NCI-H2227 treated with DMSO at 0.1 percent for 48 hours (cell line): Measurements from ENCODE around the gene CTIF.
"Not testable (repeated sequence)": the region's sequence is repeated elsewhere in the genome, so short reads cannot be mapped to it uniquely, and the experiment has no call there.

Experiments
- DNase-seq: peaks from one replicate; lab custom pipeline; 2025; lab: John Stamatoyannopoulos, UW

CTIF gene

DNA sequence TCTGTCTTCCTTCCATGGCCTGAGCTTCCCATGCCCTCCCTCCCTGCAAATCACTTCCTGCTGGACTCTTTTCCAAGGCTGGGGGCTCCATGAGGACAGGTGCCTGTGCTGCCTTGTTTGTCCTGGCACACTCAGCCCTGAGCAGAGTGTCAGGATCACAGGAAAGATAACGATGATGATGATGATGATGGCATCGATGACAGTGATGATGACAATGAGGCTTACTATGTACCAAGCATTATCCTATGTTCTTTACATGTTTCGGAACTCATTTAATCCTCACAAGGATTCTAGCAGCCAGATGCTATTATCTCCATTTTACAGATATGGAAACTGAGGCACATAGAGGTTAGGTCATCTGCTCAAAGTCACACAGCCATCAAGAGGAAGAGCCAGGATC lies 170.0 kb downstream of the CTIF start:
- no peak for DNase-seq

DNA sequence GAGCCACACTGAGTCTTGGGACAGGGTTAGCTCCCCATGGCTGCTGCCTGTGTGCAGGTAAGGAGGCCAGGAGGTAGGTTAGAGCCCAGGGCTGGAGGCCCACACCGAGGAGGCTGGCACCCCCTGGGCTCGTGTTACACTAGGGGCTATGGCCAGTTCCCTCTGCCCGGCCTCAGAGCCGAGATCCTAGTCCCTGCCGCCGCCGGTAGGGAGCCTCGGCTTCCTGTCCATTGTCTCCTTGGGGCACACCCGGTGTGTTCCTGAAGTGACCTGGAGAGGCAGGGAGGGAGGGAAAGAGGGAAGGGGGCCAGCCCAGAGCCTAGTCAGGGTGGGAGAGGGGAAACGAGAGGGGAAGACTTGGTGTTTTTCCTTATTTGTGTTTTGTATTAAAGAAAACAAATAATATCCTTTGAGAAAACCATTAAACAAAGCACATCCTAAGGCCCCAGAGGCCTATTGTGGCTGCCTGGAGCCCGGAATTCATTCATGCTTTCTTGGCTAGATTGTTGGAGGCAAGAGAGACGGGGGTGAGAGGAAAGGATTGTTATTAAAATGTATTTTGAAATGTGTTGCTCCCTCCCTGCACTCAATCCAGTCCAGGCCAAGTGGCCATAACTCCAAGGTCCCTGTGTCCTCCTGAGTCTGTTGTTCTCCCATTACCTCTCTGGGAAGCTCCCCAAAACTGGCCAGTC lies 170.7 kb downstream of the CTIF start:
- no peak for DNase-seq

DNA sequence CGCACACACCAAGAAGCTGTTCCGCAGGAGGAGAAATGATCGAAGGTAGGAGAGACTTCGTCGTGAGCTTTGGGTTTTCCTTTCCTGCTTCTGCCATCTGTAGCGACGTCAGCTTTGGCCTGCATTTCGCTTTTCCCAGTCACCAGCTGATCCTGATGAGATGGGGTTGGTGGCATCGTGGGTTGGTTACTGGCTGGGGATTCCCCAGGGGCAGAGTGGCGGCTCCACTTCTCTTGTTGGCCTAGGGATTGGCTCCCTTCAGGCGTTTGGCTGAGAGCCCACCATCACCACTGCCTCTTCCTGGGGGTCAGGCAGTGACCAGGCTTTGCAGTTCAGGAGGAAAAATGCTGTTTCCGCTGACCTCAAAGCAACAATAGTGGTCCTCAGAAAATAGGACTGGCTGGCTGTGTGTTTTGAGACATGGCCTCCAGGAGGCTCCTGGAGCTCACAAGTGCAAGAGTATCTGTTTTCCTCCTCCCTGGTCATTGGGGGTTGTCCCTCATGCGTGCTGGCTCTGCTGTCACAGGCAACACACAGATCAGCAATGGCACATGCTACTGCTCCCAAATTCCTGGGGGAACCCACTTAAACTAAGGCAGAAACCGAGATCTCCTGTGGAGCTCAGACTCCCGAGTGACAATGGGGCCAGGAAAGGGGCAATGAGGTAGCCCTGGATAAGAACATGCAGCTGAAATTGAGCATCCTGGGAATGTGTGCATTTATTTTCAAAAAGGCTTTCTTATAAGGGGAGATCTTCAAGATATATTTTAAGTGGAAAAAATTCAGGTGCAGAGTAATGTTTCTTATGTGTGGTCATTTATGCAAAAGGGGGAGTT lies 173.0 kb downstream of the CTIF start:
- peak; percentile 33 for DNase-seq

DNA sequence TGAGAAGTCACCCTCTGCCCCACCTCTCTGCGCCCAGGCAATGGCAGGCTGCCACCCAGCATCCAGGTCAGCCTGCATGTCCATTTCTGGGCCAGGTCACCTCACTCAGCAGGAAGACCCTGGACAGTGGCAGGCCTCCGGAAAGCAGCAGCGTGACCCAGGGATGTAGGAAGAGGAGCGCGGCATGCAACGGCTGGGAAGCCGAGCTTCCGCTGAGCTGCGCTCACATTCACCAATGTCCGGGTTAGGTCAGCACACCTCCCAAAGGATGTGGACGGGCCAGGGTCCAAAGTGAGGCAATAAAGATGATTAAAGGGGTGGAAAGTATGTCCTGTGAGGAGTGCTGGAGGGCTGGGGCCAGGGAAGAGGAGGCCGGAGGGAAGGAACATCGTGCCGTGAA lies 174.5 kb downstream of the CTIF start:
- no peak for DNase-seq

DNA sequence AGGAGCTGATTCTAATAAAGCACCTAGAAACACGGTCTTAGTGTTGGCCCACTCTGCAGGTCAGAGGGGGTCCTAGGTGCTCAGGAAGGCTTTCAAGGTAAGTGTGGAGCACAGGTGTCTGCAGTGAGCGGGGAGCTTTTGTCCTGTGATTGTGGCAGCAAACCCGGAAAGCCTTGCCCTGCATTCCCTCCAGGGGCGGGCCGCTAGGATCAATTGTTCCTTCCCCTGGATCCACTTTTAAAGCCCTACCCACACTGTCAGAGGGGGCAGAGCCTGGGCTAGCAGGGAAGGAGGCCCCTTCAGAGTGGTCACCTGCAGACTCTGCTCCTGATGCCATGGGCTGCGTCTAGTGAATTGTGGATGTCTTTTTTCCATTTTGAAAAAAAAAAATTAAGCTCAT lies 176.0 kb downstream of the CTIF start:
- DNase-seq, result no peak

DNA sequence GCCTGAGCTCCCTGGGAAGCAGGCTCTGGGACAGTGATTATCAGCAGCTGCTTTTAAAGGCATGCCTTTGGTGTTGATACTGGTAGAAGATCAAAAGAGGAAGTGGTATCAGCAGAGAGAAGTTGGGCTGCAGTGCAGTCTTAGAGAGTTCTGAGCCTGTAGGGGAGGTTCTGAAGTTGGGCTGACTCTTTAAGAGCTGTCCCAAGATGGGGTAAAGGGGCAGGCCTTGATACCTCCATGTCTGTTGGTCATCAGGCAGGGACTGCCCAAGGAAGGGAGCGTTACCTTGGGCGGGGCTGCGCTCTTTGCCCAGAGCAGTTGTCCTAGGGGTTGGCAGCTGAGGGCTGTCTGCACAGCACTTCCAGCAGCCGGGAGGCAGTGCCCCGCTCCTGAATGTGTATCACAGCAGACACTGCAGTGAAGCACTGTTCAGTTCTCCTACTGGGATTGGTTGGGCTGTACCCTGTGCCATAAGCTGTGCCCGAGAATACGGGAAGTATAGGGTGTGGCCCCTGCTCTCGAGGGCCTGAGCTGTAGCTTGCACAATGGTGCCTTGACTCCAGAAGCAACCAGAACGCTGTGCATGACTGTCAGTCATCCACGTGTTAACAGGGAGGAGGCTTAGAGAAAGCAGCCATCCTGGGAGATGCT lies 177.0 kb downstream of the CTIF start:
- no peak for DNase-seq

DNA sequence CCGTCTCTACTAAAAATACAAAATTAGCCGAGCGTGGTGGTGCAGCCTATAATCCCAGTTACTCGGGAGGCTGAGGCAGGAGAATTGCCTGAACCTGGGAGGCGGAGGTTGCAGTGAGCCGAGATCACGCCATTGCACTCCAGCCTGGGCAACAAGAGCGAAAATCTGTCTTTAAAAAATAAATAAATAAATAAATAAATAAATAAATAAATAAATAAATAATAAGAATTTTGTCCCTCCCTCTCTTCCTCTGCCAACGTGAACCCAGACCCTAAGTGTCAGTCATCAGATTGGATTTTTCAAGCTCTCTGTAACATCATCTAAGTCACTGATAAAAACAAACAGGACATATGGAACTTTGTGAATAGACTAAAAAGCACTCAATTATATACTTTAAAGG lies 178.4 kb downstream of the CTIF start:
- DNase-seq, result not testable (repeated sequence)

DNA sequence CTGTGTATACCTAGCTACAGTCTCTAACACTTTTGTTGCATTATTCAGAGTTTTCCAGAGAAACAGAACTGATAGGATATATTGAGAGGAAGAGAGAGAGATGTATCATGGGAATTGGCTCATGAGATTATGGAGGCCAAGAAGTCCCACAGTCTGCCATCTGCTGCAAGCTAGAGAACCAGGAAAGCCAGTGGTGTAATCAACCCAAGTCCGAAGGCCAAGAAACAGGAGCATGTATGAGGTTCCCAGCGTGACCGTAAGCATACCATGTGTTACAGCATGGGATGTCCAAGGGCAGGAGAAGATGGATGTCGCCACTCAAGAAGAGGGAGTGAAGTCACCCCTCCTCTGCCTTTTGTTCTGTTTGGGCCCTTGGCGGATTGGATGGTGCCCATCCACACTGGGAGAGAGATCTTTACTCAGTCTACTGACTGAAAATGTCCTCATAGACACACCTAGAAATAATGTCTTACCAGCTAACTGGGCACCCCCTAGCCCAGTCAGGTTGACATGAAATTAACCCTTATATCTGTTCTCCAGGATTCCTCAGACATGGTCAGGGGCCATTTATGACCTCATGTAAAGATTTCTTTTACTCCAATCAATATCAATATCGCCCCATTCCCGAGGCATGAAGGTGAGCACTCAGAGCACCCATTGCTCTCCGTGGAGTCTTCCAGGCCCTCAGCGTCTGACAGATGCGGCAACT lies 179.6 kb downstream of the CTIF start:
- DNase-seq, result no peak

DNA sequence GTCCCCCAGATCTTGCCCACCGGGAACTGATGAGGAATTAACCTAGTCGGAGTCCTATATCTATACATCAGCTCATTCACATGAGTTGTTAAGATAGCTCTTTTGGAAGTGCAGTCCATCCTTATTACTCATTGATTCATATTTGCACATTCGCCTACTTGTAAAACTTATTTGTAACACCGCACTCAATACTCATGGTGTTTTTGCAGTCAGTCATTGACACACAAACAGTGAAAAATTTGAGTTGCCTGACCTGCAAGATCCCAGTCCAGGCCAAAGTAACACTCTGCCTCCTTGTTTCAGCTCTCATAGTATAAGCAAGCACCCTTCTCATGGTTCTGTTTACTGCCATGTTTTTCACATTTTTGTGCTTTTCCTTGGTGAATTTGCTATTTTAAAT lies 180.6 kb downstream of the CTIF start:
- no peak for DNase-seq

DNA sequence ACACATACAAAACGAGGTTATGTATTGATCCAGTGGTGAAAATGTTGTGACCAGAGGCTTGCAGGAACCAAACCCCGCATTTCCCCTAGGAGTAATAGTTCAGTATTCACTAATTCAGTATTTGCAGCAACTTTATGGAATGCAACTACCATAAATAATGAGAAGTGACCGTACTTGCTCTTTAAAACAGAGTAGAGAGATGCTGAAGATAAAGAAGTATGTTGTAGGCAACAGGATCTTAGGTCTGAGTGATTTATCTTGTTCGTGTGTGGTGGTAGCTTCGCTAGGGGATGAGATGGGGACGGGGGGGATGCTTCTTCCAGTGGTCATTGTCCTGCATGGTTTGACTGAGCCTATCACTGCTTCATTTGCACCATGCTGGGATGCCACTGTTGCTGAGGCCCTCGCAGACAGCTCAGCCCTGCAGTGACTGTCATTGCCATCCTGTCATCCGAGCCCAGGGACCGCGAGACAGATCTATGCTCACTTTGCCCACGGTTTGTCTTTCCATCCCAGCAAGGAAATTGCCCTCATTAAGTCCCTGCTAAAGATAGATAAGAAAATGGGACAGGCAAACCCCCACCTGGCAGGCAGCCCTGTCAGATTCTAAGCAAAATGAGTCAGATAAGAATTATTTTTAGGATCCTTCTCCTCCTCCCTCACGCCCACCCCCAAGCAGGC lies 181.3 kb downstream of the CTIF start:
- peak; percentile 4 for DNase-seq

DNA sequence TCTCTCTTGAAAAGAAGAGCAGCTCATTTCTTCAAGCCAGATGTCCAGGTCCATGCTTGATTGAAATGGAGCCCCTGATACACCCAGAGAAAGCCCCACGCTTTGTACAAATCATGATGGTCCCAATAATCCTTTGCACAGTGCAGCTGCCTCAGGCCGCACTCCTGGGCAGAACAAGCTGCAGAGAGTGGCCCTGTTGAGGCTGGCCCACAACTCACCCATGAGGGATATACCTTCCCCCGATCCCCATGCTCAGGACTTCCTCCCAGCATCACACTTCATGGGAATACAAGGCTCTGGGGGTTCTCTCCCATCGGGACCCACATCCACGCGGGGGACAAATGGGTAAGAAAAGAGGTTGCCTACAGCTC lies 181.8 kb downstream of the CTIF start:
- no peak for DNase-seq

DNA sequence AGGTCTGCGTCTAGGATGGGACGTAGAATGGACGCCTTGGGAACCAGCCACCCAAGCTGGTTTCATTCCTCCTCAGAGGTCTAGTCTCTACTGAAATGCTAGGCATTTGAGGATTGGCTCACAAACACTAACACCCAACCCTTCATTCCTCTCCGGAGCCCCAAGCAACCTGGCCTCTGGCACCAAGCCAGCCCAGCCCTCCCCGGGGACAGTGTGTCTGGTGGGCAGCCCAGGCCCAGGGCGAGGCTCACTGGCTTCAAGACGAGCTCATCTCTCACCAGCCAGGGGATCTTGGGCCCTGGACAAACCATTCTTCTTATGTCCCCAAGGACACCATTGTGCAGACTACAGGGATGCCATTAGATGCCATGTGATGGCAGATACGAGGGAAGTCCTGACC lies 182.5 kb downstream of the CTIF start:
- no peak for DNase-seq

DNA sequence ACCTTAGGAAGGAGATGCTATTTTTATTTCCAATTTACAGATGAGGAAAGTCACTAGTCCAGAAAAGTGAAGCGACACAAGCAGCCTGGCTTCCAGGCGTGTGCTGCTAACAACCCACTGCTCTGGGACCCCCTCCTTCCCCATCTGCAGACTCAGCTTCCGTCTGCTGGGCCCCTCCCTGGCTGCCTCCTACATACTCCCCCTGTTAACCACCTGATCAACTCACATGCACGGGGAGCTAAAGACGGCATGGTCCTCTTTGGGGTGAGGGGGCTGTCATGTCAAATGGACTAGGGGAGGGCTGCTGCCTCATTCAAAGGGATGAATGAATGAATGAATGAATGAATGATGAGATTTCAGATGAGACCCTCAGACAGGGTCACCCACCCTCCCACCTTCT lies 184.2 kb downstream of the CTIF start:
- no peak for DNase-seq

DNA sequence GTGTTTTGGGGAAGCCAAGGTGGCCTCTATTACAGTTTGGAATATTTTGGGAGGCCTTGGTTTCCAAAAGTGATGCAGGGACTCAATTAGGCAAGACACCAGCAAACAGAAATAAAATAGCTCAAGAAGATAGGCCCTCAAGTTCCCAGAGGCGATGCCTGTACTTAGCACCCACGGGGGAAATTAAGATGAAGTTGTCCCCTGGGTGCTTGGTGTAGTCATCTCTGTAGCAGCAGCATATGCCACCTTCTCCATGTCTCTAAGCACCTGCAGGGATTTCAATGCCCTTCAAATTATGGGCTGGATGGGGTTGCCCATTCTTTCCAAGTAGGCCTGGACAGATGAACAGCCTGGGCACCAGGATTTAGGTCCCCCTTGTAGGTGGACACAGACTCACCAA lies 185.0 kb downstream of the CTIF start:
- DNase-seq, result no peak

DNA sequence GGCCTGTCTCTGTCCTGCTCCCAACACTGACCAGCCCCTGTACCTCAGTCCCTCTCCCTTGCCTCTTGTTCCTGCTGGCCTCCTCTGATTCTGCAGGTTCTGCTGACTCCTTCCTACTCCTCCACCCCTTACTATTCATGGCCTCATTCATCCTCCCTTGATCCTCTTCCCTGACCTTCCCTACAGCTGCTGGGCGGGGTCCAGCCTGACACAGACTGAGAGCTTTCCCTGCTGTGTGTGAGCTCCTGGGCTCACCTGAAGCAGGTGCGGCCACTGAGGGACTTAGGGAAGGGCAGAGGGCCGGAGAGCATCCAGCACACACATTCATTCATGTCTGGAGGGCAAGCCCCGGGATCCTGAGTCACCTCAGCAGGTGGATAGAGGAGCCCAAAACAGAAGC lies 185.6 kb downstream of the CTIF start:
- no peak for DNase-seq

DNA sequence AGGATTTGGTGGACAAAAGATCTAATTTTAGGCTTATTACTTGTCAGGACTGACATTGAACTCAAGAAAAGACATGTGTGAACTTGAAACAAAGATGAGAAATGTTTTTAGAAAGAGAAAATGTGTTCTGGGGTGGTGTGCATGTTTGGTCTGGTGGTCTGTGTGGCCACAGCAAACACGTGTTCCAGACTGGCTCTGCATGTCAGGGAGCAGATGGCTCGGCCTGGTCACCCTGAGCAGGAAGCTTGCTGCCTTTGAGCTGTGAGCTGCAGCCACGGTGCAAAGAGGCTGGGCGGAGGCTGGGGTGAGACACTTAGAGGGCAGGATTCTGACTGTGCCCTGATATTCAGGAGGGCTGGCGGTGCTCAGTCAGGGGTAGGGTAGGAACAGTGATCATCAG lies 186.1 kb downstream of the CTIF start:
- no peak for DNase-seq

DNA sequence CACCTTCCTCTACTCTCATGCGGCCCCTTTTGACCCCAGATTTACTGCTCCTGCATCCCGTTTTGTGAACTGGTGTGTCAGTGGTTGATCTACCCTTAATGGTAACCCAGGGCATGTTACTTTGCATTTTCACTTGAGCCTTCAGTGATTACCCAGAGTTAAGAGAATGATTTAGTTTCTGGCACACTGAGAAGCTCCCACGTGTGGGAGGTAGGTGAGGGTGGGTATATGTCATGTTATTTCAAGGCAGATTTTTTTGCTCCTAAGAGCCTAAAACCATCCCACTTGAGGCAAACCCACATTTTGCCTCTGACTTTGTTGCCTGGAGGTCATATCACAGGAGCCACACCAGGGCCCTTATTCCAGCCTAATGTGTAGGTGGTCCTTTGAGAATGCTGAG lies 186.7 kb downstream of the CTIF start:
- DNase-seq, result no peak

DNA sequence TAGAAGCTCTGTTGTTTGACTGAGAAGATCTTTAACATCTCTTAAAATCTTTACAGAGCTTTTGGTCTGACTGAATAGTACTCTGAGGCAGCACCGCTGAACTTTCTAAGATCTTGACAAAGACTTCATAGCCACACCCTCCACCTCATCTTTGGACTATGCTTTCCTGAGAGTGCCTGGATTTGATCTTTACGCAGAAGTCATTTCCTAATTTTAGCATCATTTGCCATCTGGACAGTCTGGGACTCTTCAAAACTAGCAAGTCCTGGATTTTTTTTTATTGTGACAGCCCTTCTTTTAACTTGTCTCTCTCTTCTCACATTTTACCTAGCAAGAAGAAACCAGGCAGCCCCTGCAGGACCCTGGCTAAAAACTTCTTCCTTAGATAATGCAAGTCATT lies 188.8 kb downstream of the CTIF start:
- no peak for DNase-seq

DNA sequence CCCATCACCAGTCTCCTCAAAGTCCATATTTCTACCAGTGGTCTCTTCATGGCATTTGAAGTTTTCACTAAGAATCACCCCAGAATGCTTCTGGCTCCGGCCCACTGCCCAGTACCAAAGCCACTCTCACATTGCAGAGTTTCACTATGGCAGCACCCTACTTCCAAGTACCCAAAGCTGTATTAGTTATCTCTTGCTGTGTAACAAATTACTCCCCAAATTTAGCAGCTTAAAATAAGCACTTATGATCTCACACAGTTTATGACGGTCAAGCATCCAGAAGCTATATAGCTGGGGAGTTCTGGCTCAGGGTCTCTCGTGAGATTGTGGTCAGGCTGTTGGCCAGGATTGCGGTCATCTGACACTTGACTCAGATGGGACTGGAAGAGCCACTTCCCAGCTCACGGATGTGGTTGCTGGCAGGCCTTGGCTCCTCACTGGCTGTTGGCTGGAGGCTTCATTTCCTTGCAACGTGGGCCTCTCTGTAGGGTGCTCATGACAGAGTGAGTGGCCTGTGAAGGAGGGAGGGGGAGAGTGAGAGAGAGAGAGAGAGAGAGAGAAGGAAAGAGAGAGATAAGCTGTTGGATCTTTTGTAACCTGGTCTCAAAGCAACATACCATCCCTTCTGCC lies 189.5 kb downstream of the CTIF start:
- DNase-seq, result no peak

DNA sequence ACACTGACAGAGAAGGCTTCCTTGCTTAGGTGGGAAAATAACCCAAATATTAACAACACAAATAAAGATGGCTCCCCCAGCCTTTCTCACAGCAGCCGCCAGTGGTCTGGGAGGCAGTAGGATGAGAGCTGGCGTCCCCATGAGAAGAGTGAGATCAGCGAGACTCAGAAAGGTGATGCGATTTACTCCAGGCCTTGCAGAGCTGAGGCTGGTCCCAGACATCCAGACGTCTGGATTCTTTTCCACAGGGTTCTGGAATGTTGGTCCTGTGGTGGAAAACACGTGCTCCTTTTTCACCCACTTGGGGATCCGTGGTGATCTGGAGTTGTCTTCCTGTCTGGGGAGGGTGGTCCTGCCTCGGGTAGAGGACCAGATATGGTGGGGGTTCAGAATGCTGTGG lies 190.6 kb downstream of the CTIF start:
- no peak for DNase-seq

DNA sequence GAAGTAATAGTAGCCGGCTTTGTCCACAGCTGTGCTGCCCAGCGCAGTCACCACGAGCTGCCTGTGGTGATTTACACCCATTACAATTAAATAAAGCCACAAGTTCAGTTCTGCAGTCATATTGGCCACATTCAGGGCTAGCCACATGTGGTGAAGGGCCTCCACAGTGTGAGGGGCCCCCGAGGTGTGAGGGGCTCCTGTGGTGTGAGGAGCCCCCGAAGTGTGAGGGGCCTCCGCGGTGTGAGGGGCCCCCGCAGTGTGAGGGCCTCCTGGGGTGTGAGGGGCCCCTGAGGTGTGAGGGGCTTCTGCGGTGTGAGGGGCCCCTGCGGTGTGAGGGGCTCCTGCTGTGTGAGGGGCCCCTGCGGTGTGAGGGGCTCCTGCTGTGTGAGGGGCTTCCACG lies 191.2 kb downstream of the CTIF start:
- DNase-seq, result no peak
